Measurements from ENCODE around the gene SMIM32. TPM values are rescaled to one million over a fixed set of nuclear protein-coding genes. Genes with fewer than 3 reads are reported as not detected.

The SMIM32 gene
- total RNA-seq, 4 donors from 2014 or later = not detected

GRCh38 chr5:136149891-136150290 lies 43.1 kb downstream of the SMIM32 start:
- H3K9me3 ChIP-seq = no peaks in the 10 kb centered on the region
- no peak overlapping the region for H3K4me3 ChIP-seq
- no peak for DNase-seq (ENCODE audit: extremely low spot score)
- WGBS = 67% methylated on average over 1 of the region's 1 CpG
- intact Hi-C loops (cut with DNase I) = no loop called here
- peaks cover 18 to 49% (median 45%) of the 10 kb centered on the region in 4 donors for H3K4me1 ChIP-seq
- no peaks in the 10 kb centered on the region for H3K27me3 ChIP-seq
- H3K36me3 ChIP-seq = peaks cover 0 to 17% (median 11%) of the 10 kb centered on the region in 4 donors
- TF ChIP-seq EP300 (IDR thresholded peaks at IDR 0.05) (no peak), CTCF (IDR thresholded peaks at IDR 0.05) (no peak), POLR2AphosphoS5 (IDR thresholded peaks at IDR 0.05) (no peak), POLR2A (IDR thresholded peaks at IDR 0.05; ENCODE audit: low read depth) (no peak)
- H3K27ac ChIP-seq (replicated peaks in 1 of 4) = no peak overlapping the region

GRCh38 chr5:136147632-136148031 lies 45.3 kb downstream of the SMIM32 start:
- Histone ChIP-seq H3K36me3 (no peaks in the 10 kb centered on the region), H3K9me3 (no peaks in the 10 kb centered on the region), H3K27ac (replicated peaks in 1 of 4) (no peak overlapping the region), H3K4me1 (peaks cover 29 to 71% (median 65%) of the 10 kb centered on the region in 4 donors), H3K4me3 (no peak overlapping the region), H3K27me3 (no peaks in the 10 kb centered on the region)
- TF ChIP-seq EP300 (IDR thresholded peaks at IDR 0.05) (no peak), POLR2AphosphoS5 (IDR thresholded peaks at IDR 0.05) (no peak), POLR2A (IDR thresholded peaks at IDR 0.05; ENCODE audit: low read depth) (no peak), CTCF (IDR thresholded peaks at IDR 0.05) (no peak)
- intact Hi-C loops (cut with DNase I) = no loop called here
- no peak for DNase-seq (ENCODE audit: extremely low spot score)

GRCh38 chr5:136146201-136146600 lies 46.8 kb downstream of the SMIM32 start:
- no peak for DNase-seq (ENCODE audit: extremely low spot score)
- 78% methylated on average over 3 of the region's 3 CpGs for WGBS
- Histone ChIP-seq H3K36me3 (no peaks in the 10 kb centered on the region), H3K4me3 (no peak overlapping the region), H3K27ac (replicated peaks in 1 of 4) (no peak overlapping the region), H3K9me3 (no peaks in the 10 kb centered on the region), H3K27me3 (no peaks in the 10 kb centered on the region), H3K4me1 (peaks cover 34 to 81% (median 73%) of the 10 kb centered on the region in 4 donors)
- intact Hi-C loops (cut with DNase I) = no loop called here
- TF ChIP-seq EP300 (IDR thresholded peaks at IDR 0.05) (no peak), POLR2AphosphoS5 (IDR thresholded peaks at IDR 0.05) (no peak), CTCF (IDR thresholded peaks at IDR 0.05) (no peak), POLR2A (IDR thresholded peaks at IDR 0.05; ENCODE audit: low read depth) (no peak)

GRCh38 chr5:136145030-136145429 lies 47.9 kb downstream of the SMIM32 start:
- intact Hi-C loops (cut with DNase I) = no loop called here
- TF ChIP-seq CTCF (IDR thresholded peaks at IDR 0.05) (no peak), POLR2A (IDR thresholded peaks at IDR 0.05; ENCODE audit: low read depth) (no peak)
- Histone ChIP-seq H3K4me3 (no peak overlapping the region), H3K4me1 (peaks cover 43 to 91% (median 77%) of the 10 kb centered on the region in 4 donors), H3K27me3 (no peaks in the 10 kb centered on the region), H3K36me3 (no peaks in the 10 kb centered on the region), H3K9me3 (no peaks in the 10 kb centered on the region), H3K27ac (replicated peaks in 1 of 4) (no peak overlapping the region)
- DNase-seq (ENCODE audit: extremely low spot score) = no peak
- WGBS = 62% methylated on average over 2 of the region's 2 CpGs

- WGBS = 67% methylated on average over 3 of the region's 3 CpGs
- H3K27ac ChIP-seq (replicated peaks in 1 of 4) = no peak overlapping the region
- intact Hi-C loops (cut with DNase I) = no loop called here
- no peak for TF ChIP-seq POLR2AphosphoS5 (IDR thresholded peaks at IDR 0.05)
- TF ChIP-seq EP300 (IDR thresholded peaks at IDR 0.05) = no peak
- no peak for TF ChIP-seq CTCF (IDR thresholded peaks at IDR 0.05)
- no peak for TF ChIP-seq POLR2A (IDR thresholded peaks at IDR 0.05; ENCODE audit: low read depth)
- peaks cover 47 to 97% (median 85%) of the 10 kb centered on the region in 4 donors for H3K4me1 ChIP-seq
- no peaks in the 10 kb centered on the region for H3K36me3 ChIP-seq
- no peak overlapping the region for H3K4me3 ChIP-seq
- no peaks in the 10 kb centered on the region for H3K27me3 ChIP-seq
- H3K9me3 ChIP-seq = no peaks in the 10 kb centered on the region
- DNase-seq (ENCODE audit: extremely low spot score) = no peak
Measured at GRCh38 chr5:136143763-136144162, 49.2 kb downstream of the SMIM32 start.
